ENCODE data around the gene WRAP73.

GRCh38 chr1:3600354-3600753 is 49.5 kb downstream of the WRAP73 start:
- no peak for TF ChIP-seq CTCF (IDR thresholded peaks at IDR 0.05; ENCODE audit: low read depth, low read length)
- TF ChIP-seq EZH2phosphoT487 (IDR thresholded peaks at IDR 0.05; ENCODE audit: low read depth): no peak

Measured in OCI-LY3 (cell line).